ENCODE data around the gene PPT1. TPM values are rescaled to one million over a fixed set of nuclear protein-coding genes. Genes with fewer than 3 reads are reported as not detected.

Gene PPT1
- total and polyA plus RNA-seq, 5 donors, result 37.6 to 59.0 (median 41.6) TPM

GRCh38 chr1:40050863-40051262 lies 46.2 kb downstream of the PPT1 start:
- H3K27me3 ChIP-seq (ENCODE audit: control insufficient read depth, insufficient read depth), result no peaks in the 10 kb centered on the region
- no peak for ATAC-seq
- intact Hi-C loops (cut with DNase I), result no loop called here
- 84% methylated on average over 3 of the region's 3 CpGs for WGBS
- H3K4me3 ChIP-seq (ENCODE audit: low read length), result no peak overlapping the region
- H3K9me3 ChIP-seq (ENCODE audit: control insufficient read depth, low read length), result no peaks in the 10 kb centered on the region
- DNase-seq, result no peak
- peaks cover 7% of the 10 kb centered on the region for H3K4me1 ChIP-seq (ENCODE audit: control insufficient read depth, insufficient read depth, low read length)
- no peak overlapping the region for H3K27ac ChIP-seq (ENCODE audit: low read length)

GRCh38 chr1:40049725-40050124 lies 47.3 kb downstream of the PPT1 start:
- Histone ChIP-seq H3K27ac (ENCODE audit: low read length) (peak overlapping the region; percentile 42), H3K9me3 (ENCODE audit: control insufficient read depth, low read length) (no peaks in the 10 kb centered on the region), H3K4me3 (ENCODE audit: low read length) (no peak overlapping the region), H3K27me3 (ENCODE audit: control insufficient read depth, insufficient read depth) (no peaks in the 10 kb centered on the region), H3K4me1 (ENCODE audit: control insufficient read depth, insufficient read depth, low read length) (peaks cover 13% of the 10 kb centered on the region)
- ATAC-seq (peak in 1 of 2 donors; percentile 29), DNase-seq (no peak)
- intact Hi-C loops (cut with DNase I), result no loop called here
- 29% methylated on average over 2 of the region's 2 CpGs for WGBS

- Histone ChIP-seq H3K9me3 (ENCODE audit: control insufficient read depth, low read length) (no peaks in the 10 kb centered on the region), H3K27me3 (ENCODE audit: control insufficient read depth, insufficient read depth) (no peaks in the 10 kb centered on the region), H3K4me1 (ENCODE audit: control insufficient read depth, insufficient read depth, low read length) (peaks cover 11% of the 10 kb centered on the region), H3K4me3 (ENCODE audit: low read length) (no peak overlapping the region), H3K27ac (ENCODE audit: low read length) (no peak overlapping the region)
- DNase-seq, result no peak
- 88% methylated on average over 5 of the region's 5 CpGs for WGBS
- intact Hi-C loops (cut with DNase I), result no loop called here
- ATAC-seq, result no peak
Measured at GRCh38 chr1:40047769-40048168, 49.3 kb downstream of the PPT1 start.

GRCh38 chr1:40047276-40047675 lies 49.8 kb downstream of the PPT1 start:
- Histone ChIP-seq H3K27ac (ENCODE audit: low read length) (no peak overlapping the region), H3K9me3 (ENCODE audit: control insufficient read depth, low read length) (no peaks in the 10 kb centered on the region), H3K4me3 (ENCODE audit: low read length) (no peak overlapping the region), H3K4me1 (ENCODE audit: control insufficient read depth, insufficient read depth, low read length) (peaks cover 13% of the 10 kb centered on the region), H3K27me3 (ENCODE audit: control insufficient read depth, insufficient read depth) (no peaks in the 10 kb centered on the region)
- intact Hi-C loops (cut with DNase I), result no loop called here
- 35% methylated on average over 2 of the region's 2 CpGs for WGBS
- DNase-seq (no peak), ATAC-seq (no peak)

- no peak for ATAC-seq
- DNase-seq, result no peak
- no peak overlapping the region for H3K27ac ChIP-seq (ENCODE audit: low read length)
- intact Hi-C loops (cut with DNase I), result no loop called here
- no peaks in the 10 kb centered on the region for H3K9me3 ChIP-seq (ENCODE audit: control insufficient read depth, low read length)
- H3K27me3 ChIP-seq (ENCODE audit: control insufficient read depth, insufficient read depth), result no peaks in the 10 kb centered on the region
- no peak overlapping the region for H3K4me3 ChIP-seq (ENCODE audit: low read length)
- WGBS, result 91% methylated on average over 3 of the region's 3 CpGs
- peaks cover 17% of the 10 kb centered on the region for H3K4me1 ChIP-seq (ENCODE audit: control insufficient read depth, insufficient read depth, low read length)
Measured at GRCh38 chr1:40045766-40046165, 51.3 kb downstream of the PPT1 start.

GRCh38 chr1:40045182-40045581 lies 51.9 kb downstream of the PPT1 start:
- Histone ChIP-seq H3K27ac (ENCODE audit: low read length) (no peak overlapping the region), H3K4me3 (ENCODE audit: low read length) (no peak overlapping the region), H3K9me3 (ENCODE audit: control insufficient read depth, low read length) (no peaks in the 10 kb centered on the region), H3K4me1 (ENCODE audit: control insufficient read depth, insufficient read depth, low read length) (peaks cover 17% of the 10 kb centered on the region), H3K27me3 (ENCODE audit: control insufficient read depth, insufficient read depth) (no peaks in the 10 kb centered on the region)
- no peak for DNase-seq
- WGBS, result 81% methylated on average over 4 of the region's 4 CpGs
- intact Hi-C loops (cut with DNase I), result no loop called here
- ATAC-seq, result no peak

- H3K4me3 ChIP-seq (ENCODE audit: low read length), result no peak overlapping the region
- DNase-seq (no peak), ATAC-seq (no peak)
- no peaks in the 10 kb centered on the region for H3K27me3 ChIP-seq (ENCODE audit: control insufficient read depth, insufficient read depth)
- peaks cover 14% of the 10 kb centered on the region for H3K4me1 ChIP-seq (ENCODE audit: control insufficient read depth, insufficient read depth, low read length)
- intact Hi-C loops (cut with DNase I), result no loop called here
- H3K27ac ChIP-seq (ENCODE audit: low read length), result no peak overlapping the region
- WGBS, result 65% methylated on average over 3 of the region's 3 CpGs
- H3K9me3 ChIP-seq (ENCODE audit: control insufficient read depth, low read length), result no peaks in the 10 kb centered on the region
Measured at GRCh38 chr1:40044110-40044509, 52.9 kb downstream of the PPT1 start.

- Histone ChIP-seq H3K4me3 (ENCODE audit: low read length) (no peak overlapping the region), H3K27ac (ENCODE audit: low read length) (no peak overlapping the region), H3K9me3 (ENCODE audit: control insufficient read depth, low read length) (no peaks in the 10 kb centered on the region), H3K4me1 (ENCODE audit: control insufficient read depth, insufficient read depth, low read length) (peaks cover 15% of the 10 kb centered on the region), H3K27me3 (ENCODE audit: control insufficient read depth, insufficient read depth) (no peaks in the 10 kb centered on the region)
- DNase-seq (no peak), ATAC-seq (no peak)
- intact Hi-C loops (cut with DNase I), result no loop called here
- WGBS, result 70% methylated on average over 4 of the region's 4 CpGs
Measured at GRCh38 chr1:40042341-40042740, 54.7 kb downstream of the PPT1 start.

- H3K27me3 ChIP-seq (ENCODE audit: control insufficient read depth, insufficient read depth), result no peaks in the 10 kb centered on the region
- peak overlapping the region; percentile 85 for H3K4me3 ChIP-seq (ENCODE audit: low read length)
- DNase-seq (no peak), ATAC-seq (no peak)
- H3K27ac ChIP-seq (ENCODE audit: low read length), result peak overlapping the region; percentile 87
- no peaks in the 10 kb centered on the region for H3K9me3 ChIP-seq (ENCODE audit: control insufficient read depth, low read length)
- intact Hi-C loops (cut with DNase I), result no loop called here
- H3K4me1 ChIP-seq (ENCODE audit: control insufficient read depth, insufficient read depth, low read length), result peaks cover 17% of the 10 kb centered on the region
- 17% methylated on average over 5 of the region's 5 CpGs for WGBS
Measured at GRCh38 chr1:40041466-40041838, 55.6 kb downstream of the PPT1 start.

GRCh38 chr1:40040511-40041465 lies 56.3 kb downstream of the PPT1 start, which contains the start of gene CAP1:
Gene CAP1, plus strand, starts transcription at chr1:40040729. Its CDS starts 18,618 bp downstream, at chr1:40059347.
- under 1% methylated on average over 65 of the region's 65 CpGs for WGBS
- intact Hi-C loops (cut with DNase I), result no loop called here
- ATAC-seq, result peak; percentile 95 to 96
- peak within 1 kb of the TSS; percentile 85 for H3K4me3 ChIP-seq (ENCODE audit: low read length)
- no peaks in the 10 kb centered on the region for H3K27me3 ChIP-seq (ENCODE audit: control insufficient read depth, insufficient read depth)
- H3K27ac ChIP-seq (ENCODE audit: low read length), result peak within 1 kb of the TSS; percentile 97
- no peaks in the 10 kb centered on the region for H3K9me3 ChIP-seq (ENCODE audit: control insufficient read depth, low read length)
- peaks cover 17% of the 10 kb centered on the region for H3K4me1 ChIP-seq (ENCODE audit: control insufficient read depth, insufficient read depth, low read length)
- DNase-seq, result peak; percentile 100

GRCh38 chr1:40039757-40040510 lies 57.1 kb downstream of the PPT1 start:
- Histone ChIP-seq H3K27ac (ENCODE audit: low read length) (peak overlapping the region; percentile 97), H3K4me1 (ENCODE audit: control insufficient read depth, insufficient read depth, low read length) (peaks cover 13% of the 10 kb centered on the region), H3K4me3 (ENCODE audit: low read length) (peak overlapping the region; percentile 54), H3K27me3 (ENCODE audit: control insufficient read depth, insufficient read depth) (no peaks in the 10 kb centered on the region), H3K9me3 (ENCODE audit: control insufficient read depth, low read length) (no peaks in the 10 kb centered on the region)
- intact Hi-C loops (cut with DNase I), result no loop called here
- WGBS, result under 1% methylated on average over 52 of the region's 52 CpGs
- DNase-seq (peak; percentile 94 to 97 (median 95)), ATAC-seq (peak; percentile 83 to 84)

All from right cardiac atrium (tissue), 5 donors.